GM23338 (cell line): ENCODE results near the gene GPX7. TPM values are rescaled to one million over a fixed set of nuclear protein-coding genes. Genes with fewer than 3 reads are reported as not detected.

Experiments used
- ATAC-seq: fragments of 200-7000 bp; cut with Tn5 transposase; 3 replicates; pipeline ENCODE4 v1.9.1; 2020
- DNase-seq: peaks from one replicate; pipeline ENCODE4 v3.0.0-alpha.2; 2015; ENCODE audit warnings: low spot score
- H2AFZ ChIP-seq: fragments of 200-600 bp; sonication (generic); 2 replicates; pipeline ENCODE4 v1.8.0; 2016; ENCODE audit warnings: antibody characterized with exemption, mild to moderate bottlenecking, moderate library complexity
- H3F3A ChIP-seq: fragments of 200-600 bp; sonication (generic); replicated peaks from 2 replicates; pipeline ENCODE4 v1.8.0; 2017; ENCODE audit warnings: antibody characterized with exemption, mixed run types, low read depth
- H3K27ac ChIP-seq: fragments of 200-600 bp; sonication (generic); 2 replicates; pipeline ENCODE4 v1.6.1; 2016; ENCODE audit warnings: low read depth
- H3K27me3 ChIP-seq: fragments of 200-600 bp; sonication (generic); 2 replicates; pipeline ENCODE4 v1.8.0; 2016; ENCODE audit warnings: mild to moderate bottlenecking, mixed run types, moderate library complexity; ENCODE audit not compliant: insufficient read depth
- H3K36me3 ChIP-seq: fragments of 200-600 bp; sonication (generic); 2 replicates; pipeline ENCODE4 v1.8.0; 2016; ENCODE audit warnings: mild to moderate bottlenecking; ENCODE audit not compliant: insufficient read depth
- H3K4me1 ChIP-seq: fragments of 200-600 bp; sonication (generic); 2 replicates; pipeline ENCODE4 v1.8.0; 2016; ENCODE audit warnings: mild to moderate bottlenecking, moderate library complexity; ENCODE audit not compliant: insufficient read depth
- H3K4me2 ChIP-seq: fragments of 200-600 bp; sonication (generic); 2 replicates; pipeline ENCODE4 v1.7.1; 2017; ENCODE audit warnings: mixed run types
- H3K4me3 ChIP-seq: fragments of 200-600 bp; sonication (generic); 2 replicates; pipeline ENCODE4 v1.6.1; 2016; ENCODE audit warnings: mixed run types
- H3K79me2 ChIP-seq: fragments of 200-600 bp; sonication (generic); replicated peaks from 2 replicates; pipeline ENCODE4 v1.8.0; 2017; ENCODE audit warnings: mild to moderate bottlenecking; ENCODE audit not compliant: insufficient read depth
- H3K9me2 ChIP-seq: fragments of 200-600 bp; sonication (generic); 2 replicates; pipeline ENCODE4 v1.8.0; 2017; ENCODE audit not compliant: insufficient read depth
- H4K20me1 ChIP-seq: fragments of 200-600 bp; sonication (generic); replicated peaks from 2 replicates; pipeline ENCODE4 v1.8.0; 2017; ENCODE audit warnings: mild to moderate bottlenecking; ENCODE audit not compliant: insufficient read depth
- H3K27ac Mint-ChIP-seq: 2 replicates; pipeline ENCODE4 v1.8.0; 2020; ENCODE audit warnings: inconsistent platforms, mild to moderate bottlenecking, moderate library complexity, mixed read lengths
- H3K27me3 Mint-ChIP-seq: 3 replicates; pipeline ENCODE4 v1.8.0; 2022; ENCODE audit warnings: low read depth, mild to moderate bottlenecking, moderate library complexity, mixed read lengths, inconsistent platforms; ENCODE audit not compliant: insufficient read depth, poor library complexity
- H3K36me3 Mint-ChIP-seq: 3 replicates; pipeline ENCODE4 v1.8.0; 2021; ENCODE audit warnings: low read depth, mild to moderate bottlenecking, inconsistent platforms, moderate library complexity, mixed read lengths
- H3K4me1 Mint-ChIP-seq: 3 replicates; pipeline ENCODE4 v1.8.0; 2020; ENCODE audit warnings: mild to moderate bottlenecking, inconsistent platforms, mixed read lengths
- H3K4me3 Mint-ChIP-seq: 3 replicates; pipeline ENCODE4 v1.8.0; 2021; ENCODE audit warnings: moderate library complexity, mild to moderate bottlenecking, inconsistent platforms, mixed read lengths
- H3K9me3 Mint-ChIP-seq: 3 replicates; pipeline ENCODE4 v1.8.0; 2020; ENCODE audit warnings: moderate library complexity, mild to moderate bottlenecking, inconsistent platforms, mixed read lengths
- CREB1 ChIP-seq: fragments of 250-450 bp; sonication (Bioruptor Pico); IDR thresholded peaks from 2 replicates; pipeline ENCODE4 v1.5.0; 2020; ENCODE audit warnings: low read depth, mild to moderate bottlenecking, moderate library complexity
- CTCF ChIP-seq, 2 experiments: fragments of 200-600 bp in 1 of 2; sonication (generic) in 1 of 2; conservative IDR thresholded peaks; 2 replicates each; pipeline versions ENCODE4 v1.5.1 to v1.6.1; 2016 to 2017; ENCODE audit warnings: antibody characterized with exemption in 2 of 2, low read depth in 2 of 2, mild to moderate bottlenecking in 2 of 2, moderate library complexity in 1 of 2
- EZH2phosphoT487 ChIP-seq: fragments of 200-600 bp; sonication (generic); IDR thresholded peaks from one replicate; pipeline ENCODE4 v1.8.1; 2018; ENCODE audit warnings: antibody characterized with exemption; ENCODE audit not compliant: unreplicated experiment
- POLR2AphosphoS5 ChIP-seq: IDR thresholded peaks from 2 replicates; pipeline ENCODE4 v1.6.1; 2016; ENCODE audit warnings: antibody characterized with exemption, low read depth
- ZNF114 ChIP-seq: fragments of 250-450 bp; sonication (Bioruptor Pico); IDR thresholded peaks from 2 replicates; pipeline ENCODE4 v1.5.0; 2020; ENCODE audit warnings: mild to moderate bottlenecking, moderate library complexity
- ZNF331 ChIP-seq: fragments of 250-450 bp; sonication (Bioruptor Pico); IDR thresholded peaks from 2 replicates; pipeline ENCODE4 v1.5.0; 2020; ENCODE audit warnings: low read depth, mild to moderate bottlenecking, moderate library complexity
- ZNF462 ChIP-seq: fragments of 250-450 bp; sonication (Bioruptor Pico); IDR thresholded peaks from 2 replicates; pipeline ENCODE4 v1.5.0; 2020; ENCODE audit warnings: mild to moderate bottlenecking, moderate library complexity
- polyA plus RNA-seq: library from polyadenylated mRNA; unstranded; fragments of >200 nt; fragmentation: Nextera tagmentation; extraction: Ambion mirVana; gene quantifications from 2 replicates; pipeline ENCODE4 v1.2.1, GENCODE V29; 2016
- total RNA-seq: library from RNA; depleted of rRNA; stranded (reverse); fragments of >200 nt; shearing (Covaris generic); gene quantifications from 2 replicates; pipeline ENCODE4 v1.2.3, GENCODE V29; 2014

GPX7 gene
- total and polyA plus RNA-seq, 2 experiments from 2014 or later: 12.8 to 20.9 TPM

GRCh38 chr1:52631759-52632331 lies 29.7 kb downstream of the GPX7 start:
- peaks cover 16% of the 10 kb centered on the region; the same call in 1 of the 2 replicates for H3K4me1 ChIP-seq
- no peaks in the 10 kb centered on the region for H3K9me2 ChIP-seq
- Mint-ChIP-seq H3K9me3 (peaks cover 10% of the 10 kb centered on the region; the same call in 2 of the 3 replicates), H3K36me3 (no peaks in the 10 kb centered on the region; the same call in 1 of the 3 replicates), H3K4me1 (peaks cover 12% of the 10 kb centered on the region), H3K27me3 (peaks cover 39% of the 10 kb centered on the region), H3K4me3 (0 out of 3 replicates have a peak overlapping the region, but pooled peaks have one; percentile 61), H3K27ac (no peak overlapping the region)
- no peaks in the 10 kb centered on the region for H3K79me2 ChIP-seq
- H3F3A ChIP-seq: 0 out of 2 replicates have a peak, but pooled peaks cover 4% of the 10 kb centered on the region
- DNase-seq (no peak), ATAC-seq (no peak)
- H3K4me2 ChIP-seq: no peak overlapping the region
- H4K20me1 ChIP-seq: no peaks in the 10 kb centered on the region
- peak overlapping the region; percentile 18; the same call in 1 of the 2 replicates for H2AFZ ChIP-seq
- H3K27me3 ChIP-seq: peaks cover 50% of the 10 kb centered on the region
- TF ChIP-seq CTCF (conservative IDR thresholded peaks at IDR 0.05; ENCODE audit: low read depth in 2 of 2): no peak
- no peak for TF ChIP-seq ZNF462
- TF ChIP-seq ZNF331 (CRISPR knock-in tag): no peak
- no peak for TF ChIP-seq EZH2phosphoT487
- TF ChIP-seq ZNF114 (CRISPR knock-in tag): no peak
- no peak for TF ChIP-seq CREB1 (CRISPR knock-in tag)
- TF ChIP-seq POLR2AphosphoS5: no peak
- no peaks in the 10 kb centered on the region; the same call in 1 of the 2 replicates for H3K36me3 ChIP-seq
- no peak overlapping the region for H3K27ac ChIP-seq
- H3K4me3 ChIP-seq: no peak overlapping the region
